ENCODE measurements around the gene MCUR1. TPM values are rescaled to one million over a fixed set of nuclear protein-coding genes. Genes with fewer than 3 reads are reported as not detected.

Gene MCUR1
- total RNA-seq, 1 experiment from 2014 or later: 35.4 TPM

GRCh38 chr6:13742961-13743735 lies 71.2 kb downstream of the MCUR1 start:
- Histone ChIP-seq H3K56ac (ENCODE audit: insufficient read length, low read depth, low read length) (no peak overlapping the region), H3K4me2 (ENCODE audit: insufficient read depth, insufficient read length, low read length) (no peak overlapping the region), H3K27ac (ENCODE audit: insufficient read length, low read depth, low read length) (no peak overlapping the region), H4K20me1 (ENCODE audit: control insufficient read depth, insufficient read depth, insufficient read length) (no peaks in the 10 kb centered on the region), H3K23ac (ENCODE audit: insufficient read length, low read depth, low read length) (no peak overlapping the region), H4K5ac (ENCODE audit: insufficient read length, low read depth, low read length) (no peak overlapping the region), H4K91ac (ENCODE audit: insufficient read length, low read depth, low read length) (no peak overlapping the region), H3T11ph (ENCODE audit: low read length) (no peak overlapping the region), H3K4ac (ENCODE audit: low read depth, low read length) (no peak overlapping the region), H2AK5ac (ENCODE audit: insufficient read length, low read length) (no peak overlapping the region), H2BK5ac (ENCODE audit: insufficient read length, low read length) (no peak overlapping the region), H2BK12ac (ENCODE audit: insufficient read length, low read depth, low read length) (no peak overlapping the region), H3K79me1 (ENCODE audit: insufficient read depth, low read depth, low read length, poor library complexity, severe bottlenecking) (no peaks in the 10 kb centered on the region), H3K79me2 (ENCODE audit: insufficient read depth, low read length) (no peaks in the 10 kb centered on the region), H3K9me3 (ENCODE audit: control insufficient read depth, low read depth, low read length) (no peaks in the 10 kb centered on the region), H3K27me3 (ENCODE audit: insufficient read depth, low read length) (no peaks in the 10 kb centered on the region), H2BK15ac (ENCODE audit: low read depth, low read length) (no peak overlapping the region), H3K18ac (ENCODE audit: insufficient read length, low read depth, low read length) (no peak overlapping the region), H2AFZ (ENCODE audit: low read length) (no peak overlapping the region), H4K8ac (replicated peaks; ENCODE audit: insufficient read length, low read depth, low read length) (no peak overlapping the region), H2BK120ac (ENCODE audit: low read depth, low read length, poor library complexity, severe bottlenecking) (no peak overlapping the region), H3K23me2 (ENCODE audit: insufficient read length, low read depth, low read length, poor library complexity, severe bottlenecking) (no peaks in the 10 kb centered on the region), H3K9ac (ENCODE audit: extremely low read depth, insufficient read length, low read length) (no peak overlapping the region), H2BK20ac (ENCODE audit: low read depth, low read length, poor library complexity, severe bottlenecking) (no peak overlapping the region), H3K14ac (ENCODE audit: insufficient read depth, low read length) (no peak overlapping the region), H3K4me1 (ENCODE audit: insufficient read depth, low read length) (no peaks in the 10 kb centered on the region)
- Mint-ChIP-seq H3K27me3 (ENCODE audit: low read depth) (no peaks in the 10 kb centered on the region; the same call in 1 of the 2 replicates), H3K4me3 (no peak overlapping the region), H3K4me1 (no peaks in the 10 kb centered on the region), H3K36me3 (ENCODE audit: insufficient read depth in 1 of 3, low read depth in 3 of 3) (no peaks in the 10 kb centered on the region; a peak in 1 of 7 replicates), H3K9me3 (peaks cover 0 to 2% of the 10 kb centered on the region in 2 experiments; a peak in 2 of 5 replicates), H3K27ac (no peak overlapping the region)
- WGBS (ENCODE audit: extremely low coverage, insufficient read length, low lambda C conversion rate): no CpG with 5 or more reads among the region's 56 CpGs
- no peak for TF ChIP-seq CTCF (conservative IDR thresholded peaks at IDR 0.05)
- DNase-seq: no peak
